Adrenal gland (tissue), 12 donors: ENCODE measurements around the gene MALAT1. TPM values are rescaled to one million over a fixed set of nuclear protein-coding genes. Genes with fewer than 3 reads are reported as not detected.

Experiments used
- DNase-seq, 7 donors: peaks; one replicate each; pipeline ENCODE4 v3.0.0-alpha.2; 2019 to 2020
- H3K27ac ChIP-seq, 5 donors: fragments of 200-600 bp; sonication (generic) in 4 of 5; 1 replicate in 3 of 5; 2 replicates in 2 of 5; pipeline versions ENCODE4 v1.5.1 to v1.8.0; 2016 to 2020; ENCODE audit warnings: mild to moderate bottlenecking in 1 of 5
- H3K27me3 ChIP-seq: fragments of 200-600 bp; 2 replicates; pipeline ENCODE4 v1.8.0; 2021
- H3K36me3 ChIP-seq, 2 donors: fragments of 200-600 bp; replicated peaks in 1 of 2; 1 replicate in 1 of 2; 2 replicates in 1 of 2; pipeline versions ENCODE4 v1.5.1 to v1.8.0; 2018 to 2022
- H3K4me1 ChIP-seq, 2 donors: fragments of 200-600 bp; replicated peaks in 1 of 2; 1 replicate in 1 of 2; 2 replicates in 1 of 2; pipeline versions ENCODE4 v1.5.1 to v1.8.0; 2018 to 2021
- H3K4me3 ChIP-seq, 4 donors: fragments of 200-600 bp; sonication (generic) in 3 of 4; one replicate each; pipeline ENCODE4 v1.5.1; 2016 to 2018
- H3K9me3 ChIP-seq, 3 donors: fragments of 200-600 bp; sonication (generic) in 1 of 3; replicated peaks in 1 of 3; 1 replicate in 2 of 3; 2 replicates in 1 of 3; pipeline versions ENCODE4 v1.5.1 to v1.8.0; 2016 to 2021
- CTCF ChIP-seq, 6 experiments: fragments of 450-650 bp in 4 of 6; fragments of 200-600 bp in 2 of 6; sonication (generic) in 1 of 6; IDR thresholded peaks; 1 replicate in 5 of 6; 2 replicates in 1 of 6; pipeline versions ENCODE4 v1.5.1 to v1.8.0; 2016 to 2021; ENCODE audit warnings: antibody characterized with exemption in 6 of 6, mild to moderate bottlenecking in 2 of 6, moderate library complexity in 1 of 6
- POLR2A ChIP-seq, 2 donors: fragments of 450-650 bp; IDR thresholded peaks; one replicate each; pipeline ENCODE4 v1.6.1; 2017; ENCODE audit warnings: antibody characterized with exemption in 2 of 2, mild to moderate bottlenecking in 2 of 2, moderate library complexity in 1 of 2
- WGBS, 4 donors: extraction: QIAGEN DNeasy Blood & Tissue Kit in 2 of 4; methylation state at CpG; one replicate each; pipeline versions ENCODE4 v1.1.5 to v1.1.7; 2013 to 2017; 5-methylcytosine and 5-hydroxymethylcytosine counted together
- intact Hi-C, 2 donors: fragments of 100-400 bp; cut with DNase I; formaldehyde crosslinking; loops; one replicate each; pipeline versions ENCODE4 v1.14.1 to v1.15.0; 2022 to 2023
- polyA plus RNA-seq, 3 donors: library from polyadenylated mRNA; stranded (reverse); fragments of 200-250 nt in 2 of 3; fragments of 350-450 nt in 1 of 3; fragmentation: Illumina TruSeq in 1 of 3; extraction: RNeasy Lipid Tissue Mini Kit (QIAGEN cat#74804) in 1 of 3; gene quantifications; one replicate each; pipeline ENCODE4 v1.2.3, GENCODE V29; 2013 to 2014
- total RNA-seq, 9 donors: library from RNA; depleted of rRNA in 4 of 9; stranded (reverse); fragments of >200 nt in 4 of 9; fragments of 120-200 nt in 1 of 9; fragmentation: NEBNext Ultra II Directional in 1 of 9; extraction: Animal tissue kit (Norgen Biotek cat#: 25700) in 1 of 9; gene quantifications; one replicate each; pipeline versions ENCODE4 v1.1.0 to v1.2.4, GENCODE V29; 2013 to 2023
- donor health status: healthy with polysubstance abuse.
- donor health status: Bipolar disorder and iron deficiency.
- donor health status: DM: yes; HTN: yes; CAD: no.
- donor health status: DM: no; HTN: no; CAD: no.
- donor health status: DM: no; HTN: no; CAD: no.
- donor health status: DM: yes; HTN: yes; CAD: no.

The MALAT1 gene
- total and polyA plus RNA-seq, 12 donors: 237 to 17,143 (median 9,608) TPM

DNA sequence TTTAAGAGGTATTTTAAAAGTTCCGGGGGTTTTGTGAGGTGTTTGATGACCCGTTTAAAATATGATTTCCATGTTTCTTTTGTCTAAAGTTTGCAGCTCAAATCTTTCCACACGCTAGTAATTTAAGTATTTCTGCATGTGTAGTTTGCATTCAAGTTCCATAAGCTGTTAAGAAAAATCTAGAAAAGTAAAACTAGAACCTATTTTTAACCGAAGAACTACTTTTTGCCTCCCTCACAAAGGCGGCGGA is 193 bp upstream of the MALAT1 start:
- peak overlapping the region; percentile 97 to 99 (median 97) for H3K27ac ChIP-seq
- H3K9me3 ChIP-seq: no peaks in the 10 kb centered on the region
- WGBS, 4 donors: 0 to 1% (median 0%) methylated on average over 6 of the region's 6 CpGs
- H3K4me1 ChIP-seq: peaks cover 35 to 36% of the 10 kb centered on the region in 2 donors
- peaks cover 0 to 36% of the 10 kb centered on the region in 2 donors for H3K36me3 ChIP-seq
- H3K4me3 ChIP-seq: peak overlapping the region in 2 of 4 donors; percentile 78 to 88
- no peaks in the 10 kb centered on the region for H3K27me3 ChIP-seq
- no peak for DNase-seq
- no peak for TF ChIP-seq CTCF (IDR thresholded peaks at IDR 0.05)
- TF ChIP-seq POLR2A (IDR thresholded peaks at IDR 0.05): no peak
- intact Hi-C loops: loop anchor here in 1 of 2 donors (5.0 kb wide), 1 partner anchor 76 kb away; the partner anchor contains the start of gene NEAT1

GRCh38 chr11:65499713-65500386 is 1.0 kb downstream of the MALAT1 start:
- Histone ChIP-seq H3K27ac (peak overlapping the region; percentile 97 to 99 (median 97)), H3K4me1 (peaks cover 23 to 27% of the 10 kb centered on the region in 2 donors), H3K27me3 (no peaks in the 10 kb centered on the region), H3K4me3 (peak overlapping the region; percentile 78 to 96 (median 90)), H3K36me3 (peaks cover 0 to 47% of the 10 kb centered on the region in 2 donors), H3K9me3 (no peaks in the 10 kb centered on the region)
- TF ChIP-seq CTCF (IDR thresholded peaks at IDR 0.05) (peak in 1 of 6 experiments; percentile 6), POLR2A (IDR thresholded peaks at IDR 0.05) (no peak)
- WGBS, 4 donors: 0 to 1% (median 0%) methylated on average over 3 of the region's 3 CpGs
- no peak for DNase-seq
- intact Hi-C loops: loop anchor here in 1 of 2 donors (5.0 kb wide), 1 partner anchor 78 kb away; the partner anchor contains the start of gene NEAT1

GRCh38 chr11:65500387-65501185 is 1.7 kb downstream of the MALAT1 start:
- intact Hi-C loops: no loop called here
- 0% methylated on average over 20 of the region's 20 CpGs for WGBS, 4 donors
- no peaks in the 10 kb centered on the region for H3K9me3 ChIP-seq

More at GRCh38 chr11:65500387-65501185, 1.7 kb downstream of the MALAT1 start:
- TF ChIP-seq POLR2A (IDR thresholded peaks at IDR 0.05) (peak; percentile 82 to 83), CTCF (IDR thresholded peaks at IDR 0.05) (no peak)
- H3K4me3 ChIP-seq: peak overlapping the region; percentile 78 to 96 (median 90)
- H3K27ac ChIP-seq: peak overlapping the region; percentile 93 to 99 (median 97)
- H3K4me1 ChIP-seq: peaks cover 20 to 25% of the 10 kb centered on the region in 2 donors
- no peaks in the 10 kb centered on the region for H3K27me3 ChIP-seq
- H3K36me3 ChIP-seq: peaks cover 0 to 55% of the 10 kb centered on the region in 2 donors
- peak in 6 of 7 donors; percentile 39 to 81 (median 64) for DNase-seq
